Measurements from ENCODE around the gene TMEM132C. TPM values are rescaled to one million over a fixed set of nuclear protein-coding genes. Genes with fewer than 3 reads are reported as not detected.

Gene TMEM132C
- total and polyA plus RNA-seq, 2 experiments from 2014 or later, result not detected

DNA sequence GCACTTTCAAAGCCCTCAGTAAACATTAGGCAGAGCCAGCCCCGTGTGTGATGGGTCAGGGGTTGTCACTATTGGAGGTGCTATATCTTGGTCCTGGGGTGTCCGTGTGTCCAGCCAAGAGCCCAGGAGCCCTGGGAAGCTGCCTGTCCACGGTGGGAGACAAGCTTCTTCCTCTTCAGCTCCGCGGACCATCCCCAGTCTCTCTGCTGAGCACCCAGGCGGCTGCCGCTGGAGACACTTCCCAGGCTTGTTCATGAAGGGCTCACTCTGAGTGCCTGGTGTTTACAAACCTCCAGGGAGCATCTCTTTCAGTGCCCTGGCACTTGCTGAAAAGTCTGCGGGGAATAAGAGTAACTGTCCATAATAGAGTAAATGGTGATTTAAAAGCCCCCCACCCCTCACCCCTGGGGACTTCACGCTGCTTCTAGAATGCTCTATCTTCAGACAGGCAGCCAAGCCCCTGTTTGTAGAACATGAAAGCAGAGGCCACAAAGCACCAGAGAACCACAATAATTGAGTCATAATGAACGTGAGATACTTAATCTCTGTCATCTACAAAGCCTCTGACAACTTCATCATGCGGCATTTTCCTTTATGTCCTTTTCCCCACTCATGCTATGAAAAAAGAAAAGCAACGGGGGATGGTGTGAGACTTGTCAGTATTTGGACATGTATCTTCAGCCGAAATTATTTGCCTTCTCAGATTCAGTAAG is 178.6 kb downstream of the TMEM132C start:
- H4K20me1 ChIP-seq (replicated peaks; ENCODE audit: insufficient read depth), result no peaks in the 10 kb centered on the region
- no peak overlapping the region for H3K27ac ChIP-seq (ENCODE audit: low read depth)
- H3K4me2 ChIP-seq, result no peak overlapping the region
- H3K27me3 Mint-ChIP-seq (ENCODE audit: insufficient read depth, low read depth, poor library complexity), result peaks cover 4% of the 10 kb centered on the region
- no peaks in the 10 kb centered on the region for H3K9me2 ChIP-seq (ENCODE audit: insufficient read depth)
- H3K27ac Mint-ChIP-seq, result no peak overlapping the region
- H3K27me3 ChIP-seq (ENCODE audit: insufficient read depth), result no peaks in the 10 kb centered on the region
- H3K4me1 ChIP-seq (ENCODE audit: insufficient read depth), result no peaks in the 10 kb centered on the region
- H2AFZ ChIP-seq, result no peak overlapping the region
- H3K4me3 ChIP-seq, result no peak overlapping the region
- H3K4me3 Mint-ChIP-seq, result no peak overlapping the region
- DNase-seq (ENCODE audit: low spot score), result no peak
- TF ChIP-seq ZNF331 (CRISPR knock-in tag; IDR thresholded peaks at IDR 0.05; ENCODE audit: low read depth) (no peak), NANOG (IDR thresholded peaks at IDR 0.05; ENCODE audit: borderline replicate concordance) (no peak), ZNF114 (CRISPR knock-in tag; IDR thresholded peaks at IDR 0.05) (no peak), CREB1 (CRISPR knock-in tag; IDR thresholded peaks at IDR 0.05; ENCODE audit: low read depth) (no peak), POLR2AphosphoS5 (IDR thresholded peaks at IDR 0.05; ENCODE audit: low read depth) (no peak)
- TF ChIP-seq, protein P1, sequence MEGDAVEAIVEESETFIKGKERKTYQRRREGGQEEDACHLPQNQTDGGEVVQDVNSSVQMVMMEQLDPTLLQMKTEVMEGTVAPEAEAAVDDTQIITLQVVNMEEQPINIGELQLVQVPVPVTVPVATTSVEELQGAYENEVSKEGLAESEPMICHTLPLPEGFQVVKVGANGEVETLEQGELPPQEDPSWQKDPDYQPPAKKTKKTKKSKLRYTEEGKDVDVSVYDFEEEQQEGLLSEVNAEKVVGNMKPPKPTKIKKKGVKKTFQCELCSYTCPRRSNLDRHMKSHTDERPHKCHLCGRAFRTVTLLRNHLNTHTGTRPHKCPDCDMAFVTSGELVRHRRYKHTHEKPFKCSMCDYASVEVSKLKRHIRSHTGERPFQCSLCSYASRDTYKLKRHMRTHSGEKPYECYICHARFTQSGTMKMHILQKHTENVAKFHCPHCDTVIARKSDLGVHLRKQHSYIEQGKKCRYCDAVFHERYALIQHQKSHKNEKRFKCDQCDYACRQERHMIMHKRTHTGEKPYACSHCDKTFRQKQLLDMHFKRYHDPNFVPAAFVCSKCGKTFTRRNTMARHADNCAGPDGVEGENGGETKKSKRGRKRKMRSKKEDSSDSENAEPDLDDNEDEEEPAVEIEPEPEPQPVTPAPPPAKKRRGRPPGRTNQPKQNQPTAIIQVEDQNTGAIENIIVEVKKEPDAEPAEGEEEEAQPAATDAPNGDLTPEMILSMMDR (conservative IDR thresholded peaks at IDR 0.05; ENCODE audit: low read depth in 2 of 2), result no peak
- TF ChIP-seq, protein P2, sequence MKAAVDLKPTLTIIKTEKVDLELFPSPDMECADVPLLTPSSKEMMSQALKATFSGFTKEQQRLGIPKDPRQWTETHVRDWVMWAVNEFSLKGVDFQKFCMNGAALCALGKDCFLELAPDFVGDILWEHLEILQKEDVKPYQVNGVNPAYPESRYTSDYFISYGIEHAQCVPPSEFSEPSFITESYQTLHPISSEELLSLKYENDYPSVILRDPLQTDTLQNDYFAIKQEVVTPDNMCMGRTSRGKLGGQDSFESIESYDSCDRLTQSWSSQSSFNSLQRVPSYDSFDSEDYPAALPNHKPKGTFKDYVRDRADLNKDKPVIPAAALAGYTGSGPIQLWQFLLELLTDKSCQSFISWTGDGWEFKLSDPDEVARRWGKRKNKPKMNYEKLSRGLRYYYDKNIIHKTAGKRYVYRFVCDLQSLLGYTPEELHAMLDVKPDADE (IDR thresholded peaks at IDR 0.05), result no peak
- TF ChIP-seq, protein P3, sequence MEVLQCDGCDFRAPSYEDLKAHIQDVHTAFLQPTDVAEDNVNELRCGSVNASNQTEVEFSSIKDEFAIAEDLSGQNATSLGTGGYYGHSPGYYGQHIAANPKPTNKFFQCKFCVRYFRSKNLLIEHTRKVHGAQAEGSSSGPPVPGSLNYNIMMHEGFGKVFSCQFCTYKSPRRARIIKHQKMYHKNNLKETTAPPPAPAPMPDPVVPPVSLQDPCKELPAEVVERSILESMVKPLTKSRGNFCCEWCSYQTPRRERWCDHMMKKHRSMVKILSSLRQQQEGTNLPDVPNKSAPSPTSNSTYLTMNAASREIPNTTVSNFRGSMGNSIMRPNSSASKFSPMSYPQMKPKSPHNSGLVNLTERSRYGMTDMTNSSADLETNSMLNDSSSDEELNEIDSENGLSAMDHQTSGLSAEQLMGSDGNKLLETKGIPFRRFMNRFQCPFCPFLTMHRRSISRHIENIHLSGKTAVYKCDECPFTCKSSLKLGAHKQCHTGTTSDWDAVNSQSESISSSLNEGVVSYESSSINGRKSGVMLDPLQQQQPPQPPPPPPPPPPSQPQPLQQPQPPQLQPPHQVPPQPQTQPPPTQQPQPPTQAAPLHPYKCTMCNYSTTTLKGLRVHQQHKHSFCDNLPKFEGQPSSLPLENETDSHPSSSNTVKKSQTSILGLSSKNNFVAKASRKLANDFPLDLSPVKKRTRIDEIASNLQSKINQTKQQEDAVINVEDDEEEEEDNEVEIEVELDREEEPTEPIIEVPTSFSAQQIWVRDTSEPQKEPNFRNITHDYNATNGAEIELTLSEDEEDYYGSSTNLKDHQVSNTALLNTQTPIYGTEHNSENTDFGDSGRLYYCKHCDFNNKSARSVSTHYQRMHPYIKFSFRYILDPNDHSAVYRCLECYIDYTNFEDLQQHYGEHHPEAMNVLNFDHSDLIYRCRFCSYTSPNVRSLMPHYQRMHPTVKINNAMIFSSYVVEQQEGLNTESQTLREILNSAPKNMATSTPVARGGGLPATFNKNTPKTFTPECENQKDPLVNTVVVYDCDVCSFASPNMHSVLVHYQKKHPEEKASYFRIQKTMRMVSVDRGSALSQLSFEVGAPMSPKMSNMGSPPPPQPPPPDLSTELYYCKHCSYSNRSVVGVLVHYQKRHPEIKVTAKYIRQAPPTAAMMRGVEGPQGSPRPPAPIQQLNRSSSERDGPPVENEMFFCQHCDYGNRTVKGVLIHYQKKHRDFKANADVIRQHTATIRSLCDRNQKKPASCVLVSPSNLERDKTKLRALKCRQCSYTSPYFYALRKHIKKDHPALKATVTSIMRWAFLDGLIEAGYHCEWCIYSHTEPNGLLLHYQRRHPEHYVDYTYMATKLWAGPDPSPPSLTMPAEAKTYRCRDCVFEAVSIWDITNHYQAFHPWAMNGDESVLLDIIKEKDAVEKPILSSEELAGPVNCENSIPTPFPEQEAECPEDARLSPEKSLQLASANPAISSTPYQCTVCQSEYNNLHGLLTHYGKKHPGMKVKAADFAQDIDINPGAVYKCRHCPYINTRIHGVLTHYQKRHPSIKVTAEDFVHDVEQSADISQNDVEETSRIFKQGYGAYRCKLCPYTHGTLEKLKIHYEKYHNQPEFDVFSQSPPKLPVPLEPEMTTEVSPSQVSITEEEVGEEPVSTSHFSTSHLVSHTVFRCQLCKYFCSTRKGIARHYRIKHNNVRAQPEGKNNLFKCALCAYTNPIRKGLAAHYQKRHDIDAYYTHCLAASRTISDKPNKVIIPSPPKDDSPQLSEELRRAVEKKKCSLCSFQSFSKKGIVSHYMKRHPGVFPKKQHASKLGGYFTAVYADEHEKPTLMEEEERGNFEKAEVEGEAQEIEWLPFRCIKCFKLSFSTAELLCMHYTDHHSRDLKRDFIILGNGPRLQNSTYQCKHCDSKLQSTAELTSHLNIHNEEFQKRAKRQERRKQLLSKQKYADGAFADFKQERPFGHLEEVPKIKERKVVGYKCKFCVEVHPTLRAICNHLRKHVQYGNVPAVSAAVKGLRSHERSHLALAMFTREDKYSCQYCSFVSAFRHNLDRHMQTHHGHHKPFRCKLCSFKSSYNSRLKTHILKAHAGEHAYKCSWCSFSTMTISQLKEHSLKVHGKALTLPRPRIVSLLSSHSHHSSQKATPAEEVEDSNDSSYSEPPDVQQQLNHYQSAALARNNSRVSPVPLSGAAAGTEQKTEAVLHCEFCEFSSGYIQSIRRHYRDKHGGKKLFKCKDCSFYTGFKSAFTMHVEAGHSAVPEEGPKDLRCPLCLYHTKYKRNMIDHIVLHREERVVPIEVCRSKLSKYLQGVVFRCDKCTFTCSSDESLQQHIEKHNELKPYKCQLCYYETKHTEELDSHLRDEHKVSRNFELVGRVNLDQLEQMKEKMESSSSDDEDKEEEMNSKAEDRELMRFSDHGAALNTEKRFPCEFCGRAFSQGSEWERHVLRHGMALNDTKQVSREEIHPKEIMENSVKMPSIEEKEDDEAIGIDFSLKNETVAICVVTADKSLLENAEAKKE (CRISPR knock-in tag; IDR thresholded peaks at IDR 0.05), result no peak
- peaks cover 92% of the 10 kb centered on the region for H3K9me3 Mint-ChIP-seq
- H3K36me3 ChIP-seq (ENCODE audit: insufficient read depth), result no peaks in the 10 kb centered on the region; the same call in 1 of the 2 replicates
- H3K36me3 Mint-ChIP-seq (ENCODE audit: low read depth), result peaks cover 33% of the 10 kb centered on the region
- no peaks in the 10 kb centered on the region for H3K79me2 ChIP-seq (replicated peaks; ENCODE audit: insufficient read depth)
- ATAC-seq, result no peak
- no peaks in the 10 kb centered on the region for H3K4me1 Mint-ChIP-seq
- no peaks in the 10 kb centered on the region for H3F3A ChIP-seq (replicated peaks; ENCODE audit: low read depth)

Data from GM23338 (cell line).